ENCODE measurements around the gene WDR46. TPM values are rescaled to one million over a fixed set of nuclear protein-coding genes. Genes with fewer than 3 reads are reported as not detected.
A peak's percentile ranks its signal among the peaks of the same experiment; 100 is the strongest.

WDR46 gene
- total RNA-seq, 1 donor from 2014 or later = 37.0 TPM

DNA sequence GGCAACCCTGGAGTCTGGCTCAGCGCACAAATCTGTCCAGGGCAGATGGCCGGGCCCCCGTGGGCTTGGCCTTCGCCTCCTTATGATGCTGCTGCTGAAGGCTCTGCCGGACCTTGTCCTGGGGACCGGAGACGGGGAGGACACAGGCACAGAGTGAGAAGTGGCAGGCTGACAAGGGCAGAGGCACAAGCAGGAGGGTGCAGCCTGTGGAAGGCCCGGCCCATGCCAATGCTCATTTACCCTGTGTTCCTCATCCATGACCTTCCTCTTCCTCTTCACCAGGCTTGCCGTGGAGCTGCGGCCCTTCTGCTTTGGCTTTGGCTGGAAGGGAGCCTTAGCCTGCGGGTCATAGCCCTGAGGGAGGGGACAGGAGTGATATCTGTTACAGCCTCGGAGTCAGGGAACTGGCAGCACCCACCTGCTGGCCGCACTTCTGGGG, 9.8 kb downstream of the WDR46 start:
- ATAC-seq = no peak
- Histone ChIP-seq H3K9me3 (no peaks in the 10 kb centered on the region), H3K4me3 (no peak overlapping the region), H3K4me1 (peaks cover 34% of the 10 kb centered on the region), H3K27ac (no peak overlapping the region), H3K36me3 (peaks cover 51% of the 10 kb centered on the region), H3K27me3 (no peaks in the 10 kb centered on the region)
- no peak for DNase-seq
- intact Hi-C loops (cut with DNase I) = no loop called here
- TF ChIP-seq, protein P1, sequence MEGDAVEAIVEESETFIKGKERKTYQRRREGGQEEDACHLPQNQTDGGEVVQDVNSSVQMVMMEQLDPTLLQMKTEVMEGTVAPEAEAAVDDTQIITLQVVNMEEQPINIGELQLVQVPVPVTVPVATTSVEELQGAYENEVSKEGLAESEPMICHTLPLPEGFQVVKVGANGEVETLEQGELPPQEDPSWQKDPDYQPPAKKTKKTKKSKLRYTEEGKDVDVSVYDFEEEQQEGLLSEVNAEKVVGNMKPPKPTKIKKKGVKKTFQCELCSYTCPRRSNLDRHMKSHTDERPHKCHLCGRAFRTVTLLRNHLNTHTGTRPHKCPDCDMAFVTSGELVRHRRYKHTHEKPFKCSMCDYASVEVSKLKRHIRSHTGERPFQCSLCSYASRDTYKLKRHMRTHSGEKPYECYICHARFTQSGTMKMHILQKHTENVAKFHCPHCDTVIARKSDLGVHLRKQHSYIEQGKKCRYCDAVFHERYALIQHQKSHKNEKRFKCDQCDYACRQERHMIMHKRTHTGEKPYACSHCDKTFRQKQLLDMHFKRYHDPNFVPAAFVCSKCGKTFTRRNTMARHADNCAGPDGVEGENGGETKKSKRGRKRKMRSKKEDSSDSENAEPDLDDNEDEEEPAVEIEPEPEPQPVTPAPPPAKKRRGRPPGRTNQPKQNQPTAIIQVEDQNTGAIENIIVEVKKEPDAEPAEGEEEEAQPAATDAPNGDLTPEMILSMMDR (IDR thresholded peaks at IDR 0.05) = no peak

DNA sequence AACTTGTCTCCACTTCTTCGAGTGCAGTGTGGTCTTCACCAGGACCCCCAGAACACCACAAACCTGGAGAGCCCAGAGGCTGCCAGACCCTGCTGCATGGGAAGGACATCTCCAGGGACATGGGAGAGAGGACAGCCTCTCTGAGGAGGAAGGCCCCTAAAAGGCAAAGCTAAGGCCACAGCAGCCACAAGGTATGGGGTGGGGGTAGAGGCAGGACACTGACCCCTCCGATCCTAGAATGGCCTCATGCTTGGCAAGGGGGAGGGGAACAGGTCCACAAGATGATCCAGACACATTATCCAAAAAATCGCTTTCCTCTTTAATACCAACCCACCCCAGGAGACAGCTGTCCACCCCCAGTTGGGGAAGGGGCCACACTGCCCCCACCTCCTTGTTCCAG, 10.2 kb downstream of the WDR46 start:
- peaks cover 52% of the 10 kb centered on the region for H3K36me3 ChIP-seq
- no peaks in the 10 kb centered on the region for H3K9me3 ChIP-seq
- no peaks in the 10 kb centered on the region for H3K27me3 ChIP-seq
- intact Hi-C loops (cut with DNase I) = no loop called here
- TF ChIP-seq, protein P1 (IDR thresholded peaks at IDR 0.05) = no peak
- ATAC-seq (no peak), DNase-seq (no peak)
- H3K4me1 ChIP-seq = peaks cover 38% of the 10 kb centered on the region
- no peak overlapping the region for H3K27ac ChIP-seq
- H3K4me3 ChIP-seq = no peak overlapping the region

DNA sequence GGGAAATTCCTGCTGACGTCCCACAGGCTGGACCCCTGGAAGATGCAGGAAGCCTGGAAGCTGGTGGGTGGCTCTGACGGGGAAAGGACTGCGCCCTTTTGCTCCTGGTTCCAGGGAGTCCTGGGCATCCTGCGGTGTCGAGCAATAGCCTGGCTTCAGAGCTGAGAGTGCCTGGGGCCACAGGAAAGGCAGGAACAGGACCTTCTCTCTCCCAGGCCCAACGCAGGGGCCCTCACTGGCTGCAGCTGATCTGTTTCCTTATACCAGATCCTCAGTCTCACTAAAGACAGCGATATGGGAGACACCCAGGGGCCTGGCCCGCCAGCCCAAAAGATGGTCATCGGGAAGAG, 10.7 kb downstream of the WDR46 start:
- peak overlapping the region; percentile 80 for H3K4me3 ChIP-seq
- peaks cover 52% of the 10 kb centered on the region for H3K36me3 ChIP-seq
- intact Hi-C loops (cut with DNase I) = no loop called here
- DNase-seq (no peak), ATAC-seq (no peak)
- H3K4me1 ChIP-seq = peaks cover 43% of the 10 kb centered on the region
- TF ChIP-seq, protein P1 (IDR thresholded peaks at IDR 0.05) = no peak
- peak overlapping the region; percentile 93 for H3K27ac ChIP-seq
- no peaks in the 10 kb centered on the region for H3K9me3 ChIP-seq
- H3K27me3 ChIP-seq = no peaks in the 10 kb centered on the region

DNA sequence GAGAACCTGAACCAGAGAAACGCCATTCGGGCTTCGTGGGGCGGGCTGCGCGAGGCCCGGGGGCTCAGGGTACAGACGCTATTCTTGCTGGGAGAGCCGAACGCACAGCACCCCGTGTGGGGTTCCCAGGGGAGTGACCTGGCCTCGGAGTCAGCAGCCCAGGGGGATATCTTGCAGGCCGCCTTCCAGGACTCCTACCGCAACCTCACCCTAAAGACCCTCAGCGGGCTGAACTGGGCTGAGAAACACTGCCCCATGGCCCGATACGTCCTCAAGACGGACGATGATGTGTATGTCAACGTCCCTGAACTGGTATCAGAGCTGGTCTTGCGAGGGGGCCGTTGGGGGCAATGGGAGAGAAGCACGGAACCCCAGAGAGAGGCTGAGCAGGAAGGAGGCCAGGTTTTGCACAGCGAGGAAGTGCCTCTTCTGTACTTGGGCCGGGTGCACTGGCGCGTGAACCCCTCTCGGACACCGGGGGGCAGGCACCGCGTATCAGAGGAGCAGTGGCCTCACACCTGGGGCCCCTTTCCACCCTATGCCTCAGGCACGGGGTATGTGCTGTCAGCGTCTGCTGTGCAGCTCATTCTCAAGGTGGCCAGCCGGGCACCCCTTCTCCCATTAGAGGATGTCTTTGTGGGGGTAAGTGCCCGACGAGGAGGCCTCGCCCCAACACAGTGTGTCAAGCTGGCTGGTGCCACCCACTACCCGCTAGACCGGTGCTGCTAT, 11.2 kb downstream of the WDR46 start:
- H3K4me3 ChIP-seq = peak overlapping the region; percentile 80
- ATAC-seq = no peak
- H3K27ac ChIP-seq = peak overlapping the region; percentile 93
- peaks cover 48% of the 10 kb centered on the region for H3K4me1 ChIP-seq
- DNase-seq = no peak
- H3K9me3 ChIP-seq = no peaks in the 10 kb centered on the region
- H3K27me3 ChIP-seq = no peaks in the 10 kb centered on the region
- intact Hi-C loops (cut with DNase I) = no loop called here
- peaks cover 51% of the 10 kb centered on the region for H3K36me3 ChIP-seq
- TF ChIP-seq, protein P1 (IDR thresholded peaks at IDR 0.05) = no peak

DNA sequence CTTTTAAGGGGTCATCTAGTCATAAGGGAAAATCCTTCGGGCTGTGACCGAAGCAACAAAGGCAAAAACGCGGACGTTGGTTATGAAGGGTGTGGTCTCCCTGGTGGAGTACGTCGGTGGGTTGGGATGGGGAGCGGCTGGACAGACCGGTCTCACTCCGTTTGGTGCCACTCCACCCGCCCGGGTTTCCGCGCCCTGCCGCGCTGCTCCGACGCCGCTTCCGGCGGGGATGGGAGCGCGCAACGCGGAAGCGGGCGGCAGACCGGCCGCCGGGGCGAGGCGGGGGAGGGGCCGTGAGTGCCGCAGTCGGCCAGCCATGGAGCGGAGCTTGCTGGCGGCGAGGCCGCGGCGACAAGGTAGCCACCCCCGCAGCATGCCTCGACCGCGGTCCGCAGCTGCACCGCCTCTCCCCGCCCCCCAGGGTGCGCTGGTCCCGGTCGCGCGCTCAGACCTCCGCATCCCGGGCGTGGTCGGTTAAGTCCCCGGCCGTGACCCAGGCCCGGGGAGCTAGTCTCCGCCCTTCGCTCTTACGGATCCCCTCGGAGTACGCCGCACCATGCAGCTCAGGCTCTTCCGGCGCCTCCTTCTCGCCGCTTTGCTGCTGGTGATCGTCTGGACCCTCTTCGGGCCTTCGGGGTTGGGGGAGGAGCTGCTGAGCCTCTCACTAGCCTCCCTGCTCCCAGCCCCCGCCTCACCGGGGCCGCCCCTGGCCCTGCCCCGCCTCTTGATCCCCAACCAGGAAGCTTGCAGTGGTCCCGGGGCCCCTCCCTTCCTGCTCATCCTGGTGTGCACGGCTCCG, 12.0 kb downstream of the WDR46 start, which contains the start of gene B3GALT4:
Gene B3GALT4, plus strand, starts transcription at position 260 of the 799 bp plus-strand sequence. Its CDS starts 297 bp downstream, at position 557.
- H3K36me3 ChIP-seq = peaks cover 51% of the 10 kb centered on the region
- DNase-seq (peak; percentile 90), ATAC-seq (peak; percentile 85)
- TF ChIP-seq, protein P1 (IDR thresholded peaks at IDR 0.05) = peak; percentile 53
- H3K4me1 ChIP-seq = peaks cover 52% of the 10 kb centered on the region
- peak within 1 kb of the TSS; percentile 80 for H3K4me3 ChIP-seq
- no peaks in the 10 kb centered on the region for H3K9me3 ChIP-seq
- peak within 1 kb of the TSS; percentile 93 for H3K27ac ChIP-seq
- intact Hi-C loops (cut with DNase I) = no loop called here
- no peaks in the 10 kb centered on the region for H3K27me3 ChIP-seq

All from upper lobe of right lung (tissue), 1 donor.